PC-9 (cell line): ENCODE results near the gene SGSM1. TPM values are rescaled to one million over a fixed set of nuclear protein-coding genes. Genes with fewer than 3 reads are reported as not detected.

Experiments
- Bru-seq: library from RNA; stranded (reverse); fragments of 400-500 nt; gene quantifications from one replicate; lab custom pipeline; 2021; lab: Mats Ljungman, UMichigan
- BruChase-seq, 2 experiments: library from RNA; stranded (reverse); fragments of 400-500 nt; gene quantifications; one replicate each; lab custom pipeline; 2021; lab: Mats Ljungman, UMichigan
- BruUV-seq: library from RNA; stranded (reverse); fragments of 400-500 nt; replicated peaks from 2 replicates; lab custom pipeline; 2021; lab: Mats Ljungman, UMichigan
- CTCF ChIA-PET: fragments of 300-600 bp; sonication (Branson Sonifier 250); formaldehyde crosslinking; loops from one replicate; lab custom pipeline; 2022; ENCODE audit warnings: antibody characterized with exemption; lab: Charles Lee
- POLR2A ChIA-PET: fragments of 300-600 bp; sonication (Branson Sonifier 250); formaldehyde crosslinking; loops from one replicate; lab custom pipeline; 2022; ENCODE audit warnings: antibody characterized with exemption; ENCODE audit not compliant: unreplicated experiment; lab: Charles Lee
- DNase-seq, 2 experiments: peaks; one replicate each; pipeline versions ENCODE4 v3.0.0 to v3.0.0-alpha.2; 2015 to 2022; ENCODE audit warnings: mixed read lengths in 1 of 2
- H2AFZ ChIP-seq: fragments of 200-600 bp; sonication (generic); 2 replicates; pipeline ENCODE4 v1.8.1; 2017; ENCODE audit warnings: antibody characterized with exemption
- H3F3A ChIP-seq: fragments of 200-600 bp; sonication (generic); 2 replicates; pipeline ENCODE4 v1.8.1; 2017; ENCODE audit warnings: antibody characterized with exemption, mild to moderate bottlenecking, low read depth; ENCODE audit not compliant: insufficient read depth
- H3K27ac ChIP-seq: fragments of 200-600 bp; sonication (generic); 2 replicates; pipeline ENCODE4 v1.6.1; 2016; ENCODE audit warnings: mixed run types
- H3K27me3 ChIP-seq: fragments of 200-600 bp; sonication (generic); 2 replicates; pipeline ENCODE4 v1.6.1; 2016; ENCODE audit warnings: low read depth, mixed run types; ENCODE audit not compliant: insufficient read depth
- H3K36me3 ChIP-seq: fragments of 200-600 bp; sonication (generic); 2 replicates; pipeline ENCODE4 v1.6.1; 2016; ENCODE audit warnings: low read depth, mixed run types
- H3K4me1 ChIP-seq: fragments of 200-600 bp; sonication (generic); replicated peaks from 2 replicates; pipeline ENCODE4 v1.6.1; 2016; ENCODE audit warnings: mixed run types; ENCODE audit not compliant: insufficient read depth
- H3K4me2 ChIP-seq: fragments of 200-600 bp; sonication (generic); 2 replicates; pipeline ENCODE4 v1.6.1; 2017; ENCODE audit warnings: mixed run types
- H3K4me3 ChIP-seq: fragments of 200-600 bp; sonication (generic); 2 replicates; pipeline ENCODE4 v1.6.1; 2016; ENCODE audit warnings: mixed run types
- H3K79me2 ChIP-seq: fragments of 200-600 bp; sonication (generic); 2 replicates; pipeline ENCODE4 v1.6.1; 2017; ENCODE audit warnings: low read depth, mixed run types
- H3K9me2 ChIP-seq: fragments of 200-600 bp; sonication (generic); 2 replicates; pipeline ENCODE4 v1.8.1; 2017; ENCODE audit warnings: mild to moderate bottlenecking; ENCODE audit not compliant: insufficient read depth
- H3K9me3 ChIP-seq: fragments of 200-600 bp; sonication (generic); 2 replicates; pipeline ENCODE4 v1.8.1; 2016; ENCODE audit warnings: low read depth; ENCODE audit not compliant: insufficient read depth
- H4K20me1 ChIP-seq: fragments of 200-600 bp; sonication (generic); 2 replicates; pipeline ENCODE4 v1.8.1; 2017; ENCODE audit not compliant: insufficient read depth
- EZH2 ChIP-seq: fragments of 200-600 bp; sonication (generic); IDR thresholded peaks from 2 replicates; pipeline ENCODE4 v1.8.0; 2017; ENCODE audit warnings: antibody characterized with exemption, low read depth
- intact Hi-C: fragments of 100-400 bp; cut with micrococcal nuclease; formaldehyde crosslinking; loops from one replicate; pipeline ENCODE4 v1.10.0; 2022; ENCODE audit not compliant: unreplicated experiment
- long read RNA-seq: library from polyadenylated mRNA; stranded (forward); transcript quantifications from one replicate; pipeline ENCODE4 v2.0.0, GENCODE V29; 2022
- total RNA-seq: library from RNA; stranded (reverse); gene quantifications from 2 replicates; pipeline ENCODE4 v1.2.3, GENCODE V29; 2021
- TF ChIP-seq, protein P1 (sequence below): fragments of 200-600 bp; sonication (generic); conservative IDR thresholded peaks from 2 replicates; pipeline ENCODE4 v1.6.1; 2017; ENCODE audit warnings: mixed run types, antibody characterized with exemption, mild to moderate bottlenecking, moderate library complexity

Gene SGSM1, protein sequence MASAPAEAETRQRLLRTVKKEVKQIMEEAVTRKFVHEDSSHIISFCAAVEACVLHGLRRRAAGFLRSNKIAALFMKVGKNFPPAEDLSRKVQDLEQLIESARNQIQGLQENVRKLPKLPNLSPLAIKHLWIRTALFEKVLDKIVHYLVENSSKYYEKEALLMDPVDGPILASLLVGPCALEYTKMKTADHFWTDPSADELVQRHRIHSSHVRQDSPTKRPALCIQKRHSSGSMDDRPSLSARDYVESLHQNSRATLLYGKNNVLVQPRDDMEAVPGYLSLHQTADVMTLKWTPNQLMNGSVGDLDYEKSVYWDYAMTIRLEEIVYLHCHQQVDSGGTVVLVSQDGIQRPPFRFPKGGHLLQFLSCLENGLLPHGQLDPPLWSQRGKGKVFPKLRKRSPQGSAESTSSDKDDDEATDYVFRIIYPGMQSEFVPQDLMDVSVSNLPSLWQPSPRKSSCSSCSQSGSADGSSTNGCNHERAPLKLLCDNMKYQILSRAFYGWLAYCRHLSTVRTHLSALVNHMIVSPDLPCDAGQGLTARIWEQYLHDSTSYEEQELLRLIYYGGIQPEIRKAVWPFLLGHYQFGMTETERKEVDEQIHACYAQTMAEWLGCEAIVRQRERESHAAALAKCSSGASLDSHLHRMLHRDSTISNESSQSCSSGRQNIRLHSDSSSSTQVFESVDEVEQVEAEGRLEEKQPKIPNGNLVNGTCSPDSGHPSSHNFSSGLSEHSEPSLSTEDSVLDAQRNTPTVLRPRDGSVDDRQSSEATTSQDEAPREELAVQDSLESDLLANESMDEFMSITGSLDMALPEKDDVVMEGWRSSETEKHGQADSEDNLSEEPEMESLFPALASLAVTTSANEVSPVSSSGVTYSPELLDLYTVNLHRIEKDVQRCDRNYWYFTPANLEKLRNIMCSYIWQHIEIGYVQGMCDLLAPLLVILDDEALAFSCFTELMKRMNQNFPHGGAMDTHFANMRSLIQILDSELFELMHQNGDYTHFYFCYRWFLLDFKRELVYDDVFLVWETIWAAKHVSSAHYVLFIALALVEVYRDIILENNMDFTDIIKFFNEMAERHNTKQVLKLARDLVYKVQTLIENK
- total RNA-seq (0.08 and 0.48 TPM in 2 replicates), Bru-seq, nascent RNA (percentile 9 among the genes with signal in this experiment), BruChase-seq, experiment 1, labeled RNA remaining after a 2-hour chase (percentile 11 among the genes with signal in this experiment), BruChase-seq, experiment 2, labeled RNA remaining after a 6-hour chase (percentile 4 among the genes with signal in this experiment)
- long read RNA-seq: 0 reads

- intact Hi-C loops: no loop called here
- no peaks in the 10 kb centered on the region for H3K4me1 ChIP-seq
- no peaks in the 10 kb centered on the region for H4K20me1 ChIP-seq
- no peaks in the 10 kb centered on the region for H3K9me2 ChIP-seq
- H3F3A ChIP-seq: no peaks in the 10 kb centered on the region
- TF ChIP-seq EZH2: no peak
- TF ChIP-seq, protein P1, sequence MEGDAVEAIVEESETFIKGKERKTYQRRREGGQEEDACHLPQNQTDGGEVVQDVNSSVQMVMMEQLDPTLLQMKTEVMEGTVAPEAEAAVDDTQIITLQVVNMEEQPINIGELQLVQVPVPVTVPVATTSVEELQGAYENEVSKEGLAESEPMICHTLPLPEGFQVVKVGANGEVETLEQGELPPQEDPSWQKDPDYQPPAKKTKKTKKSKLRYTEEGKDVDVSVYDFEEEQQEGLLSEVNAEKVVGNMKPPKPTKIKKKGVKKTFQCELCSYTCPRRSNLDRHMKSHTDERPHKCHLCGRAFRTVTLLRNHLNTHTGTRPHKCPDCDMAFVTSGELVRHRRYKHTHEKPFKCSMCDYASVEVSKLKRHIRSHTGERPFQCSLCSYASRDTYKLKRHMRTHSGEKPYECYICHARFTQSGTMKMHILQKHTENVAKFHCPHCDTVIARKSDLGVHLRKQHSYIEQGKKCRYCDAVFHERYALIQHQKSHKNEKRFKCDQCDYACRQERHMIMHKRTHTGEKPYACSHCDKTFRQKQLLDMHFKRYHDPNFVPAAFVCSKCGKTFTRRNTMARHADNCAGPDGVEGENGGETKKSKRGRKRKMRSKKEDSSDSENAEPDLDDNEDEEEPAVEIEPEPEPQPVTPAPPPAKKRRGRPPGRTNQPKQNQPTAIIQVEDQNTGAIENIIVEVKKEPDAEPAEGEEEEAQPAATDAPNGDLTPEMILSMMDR: no peak
- DNase-seq: peak; percentile 59 to 68
- no TSS peak for BruUV-seq
- ChIA-PET CTCF (interaction anchor here (0.6 kb wide), 5 partner anchors 36 to 875 kb away, joined by 3 to 14 read pairs (median 4); no protein-coding TSS in a partner anchor), POLR2A (no interaction called here)
- H3K4me2 ChIP-seq: peak within 1 kb of the TSS; percentile 92
- H3K9me3 ChIP-seq: no peaks in the 10 kb centered on the region
- H3K27ac ChIP-seq: no peak within 1 kb of the TSS
- H3K27me3 ChIP-seq: peaks cover 21% of the 10 kb centered on the region
- peak within 1 kb of the TSS; percentile 84 for H2AFZ ChIP-seq
- H3K79me2 ChIP-seq: no peaks in the 10 kb centered on the region
- H3K4me3 ChIP-seq: peak within 1 kb of the TSS; percentile 63; the same call in 1 of the 2 replicates
- H3K36me3 ChIP-seq: no peaks in the 10 kb centered on the region
Observed at GRCh38 chr22:24805790-24806662, at the start of gene SGSM1. TSS of gene SGSM1 (plus strand) at chr22:24806211. CDS start at chr22:24806326, 115 bp downstream.

DNA sequence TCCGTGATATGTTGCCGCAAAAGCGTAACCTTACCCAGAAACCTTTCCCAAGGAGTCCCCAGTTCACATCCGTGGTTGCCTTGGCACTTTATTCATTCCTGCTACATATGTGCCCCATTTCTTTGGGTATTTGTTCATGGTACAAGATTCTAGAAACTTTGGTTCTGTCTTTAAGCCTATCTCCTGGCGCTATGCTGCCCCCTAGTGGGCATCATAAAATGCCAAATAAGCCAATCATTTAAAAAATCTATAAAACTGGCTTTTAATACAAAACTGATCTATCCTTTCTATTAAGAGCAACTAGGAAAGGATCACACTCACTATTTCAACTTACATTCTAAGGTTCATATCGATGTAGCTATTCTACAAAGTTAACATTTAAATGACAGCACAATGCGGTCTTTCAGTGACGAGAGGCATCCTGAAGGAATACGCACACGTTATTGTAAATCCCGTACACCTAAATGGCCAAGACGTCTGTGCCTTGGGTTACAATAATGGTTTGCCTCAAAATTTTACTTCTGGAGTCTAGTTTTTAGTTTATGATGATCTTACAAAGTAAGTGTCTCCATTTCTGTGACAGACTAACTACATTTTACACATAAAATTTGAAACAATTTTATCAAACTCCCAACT lies 47.7 kb upstream of the SGSM1 start:
- Histone ChIP-seq H3K27me3 (peaks cover 53% of the 10 kb centered on the region), H3K4me3 (no peak overlapping the region), H3K36me3 (no peaks in the 10 kb centered on the region), H3K4me1 (no peaks in the 10 kb centered on the region), H4K20me1 (no peaks in the 10 kb centered on the region; the same call in 1 of the 2 replicates), H3K4me2 (no peak overlapping the region), H3K79me2 (no peaks in the 10 kb centered on the region), H3K9me3 (no peaks in the 10 kb centered on the region), H3F3A (no peaks in the 10 kb centered on the region), H3K27ac (no peak overlapping the region), H3K9me2 (no peaks in the 10 kb centered on the region), H2AFZ (no peak overlapping the region)
- ChIA-PET CTCF (no interaction called here), POLR2A (no interaction called here)
- peak in 1 of 2 experiments; percentile 25 for DNase-seq
- BruUV-seq: no TSS peak
- TF ChIP-seq, protein P1: peak; percentile 95
- TF ChIP-seq EZH2: no peak
- intact Hi-C loops: no loop called here
